LNCaP clone FGC (cell line): ENCODE data around the gene RAX2.
"Not testable (repeated sequence)": the region's sequence is repeated elsewhere in the genome, so short reads cannot be mapped to it uniquely, and the experiment has no call there.

Experiments
- DNase-seq: peaks from one replicate; pipeline ENCODE4 v3.0.0-alpha.2; 2011; ENCODE audit warnings: low read depth
- H3K4me3 ChIP-seq: 2 replicates; pipeline ENCODE4 v1.5.1; 2011; ENCODE audit warnings: mild to moderate bottlenecking, low read depth, low read length, control low read depth
- CTCF ChIP-seq: IDR thresholded peaks from 2 replicates; pipeline ENCODE4 v1.5.1; 2012; ENCODE audit warnings: mild to moderate bottlenecking; ENCODE audit not compliant: control insufficient read depth, insufficient read depth; ENCODE audit errors: extremely low read depth

Gene RAX2

GRCh38 chr19:3766520-3766919 is 5.5 kb downstream of the RAX2 start:
- no peak overlapping the region for H3K4me3 ChIP-seq
- DNase-seq, result no peak
- no peak for TF ChIP-seq CTCF

- not testable (repeated sequence) for DNase-seq, H3K4me3 ChIP-seq
Measured at GRCh38 chr19:3765757-3766156, 6.3 kb downstream of the RAX2 start.

- no peak overlapping the region for H3K4me3 ChIP-seq
- no peak for DNase-seq
- TF ChIP-seq CTCF, result no peak
Measured at GRCh38 chr19:3765121-3765520, 6.9 kb downstream of the RAX2 start.

- TF ChIP-seq CTCF, result no peak
- peak; percentile 97 for DNase-seq
- H3K4me3 ChIP-seq, result peak within 1 kb of the TSS; percentile 78
Measured at GRCh38 chr19:3762501-3763459, 9.2 kb downstream of the RAX2 start, which contains the start of gene MRPL54. TSS of gene MRPL54 (plus strand) at chr19:3762682. CDS start at chr19:3762701, 19 bp downstream.

- no peak for TF ChIP-seq CTCF
- no peak for DNase-seq
- H3K4me3 ChIP-seq, result peak overlapping the region; percentile 70
Measured at GRCh38 chr19:3762130-3762473, 9.9 kb downstream of the RAX2 start.

GRCh38 chr19:3761382-3762129 is 10.5 kb downstream of the RAX2 start, which contains the start of gene APBA3:
TSS of gene APBA3 (minus strand) at chr19:3761692. CDS start at chr19:3760264, 1,428 bp downstream.
- TF ChIP-seq CTCF, result peak; percentile 94
- DNase-seq, result peak; percentile 39
- peak within 1 kb of the TSS; percentile 78 for H3K4me3 ChIP-seq

GRCh38 chr19:3760871-3761361 is 11.1 kb downstream of the RAX2 start:
- TF ChIP-seq CTCF, result no peak
- peak overlapping the region; percentile 78 for H3K4me3 ChIP-seq
- DNase-seq, result no peak
